ENCODE measurements around the gene HDAC11.

HDAC11 gene

GRCh38 chr3:13507247-13507569, 27.1 kb downstream of the HDAC11 start:
- no peak for DNase-seq (ENCODE audit: extremely low read depth, low read depth)
- no peak for TF ChIP-seq CTCF (IDR thresholded peaks at IDR 0.05; ENCODE audit: low read depth, low read length)

GRCh38 chr3:13507570-13508339, 27.6 kb downstream of the HDAC11 start:
- TF ChIP-seq CTCF (IDR thresholded peaks at IDR 0.05; ENCODE audit: low read depth, low read length), result peak; percentile 2
- DNase-seq (ENCODE audit: extremely low read depth, low read depth), result no peak

- DNase-seq (ENCODE audit: extremely low read depth, low read depth), result no peak
- no peak for TF ChIP-seq CTCF (IDR thresholded peaks at IDR 0.05; ENCODE audit: low read depth, low read length)
Measured at GRCh38 chr3:13508496-13508895, 28.4 kb downstream of the HDAC11 start.

GRCh38 chr3:13509059-13509815, 29.1 kb downstream of the HDAC11 start:
- no peak for DNase-seq (ENCODE audit: extremely low read depth, low read depth)
- no peak for TF ChIP-seq CTCF (IDR thresholded peaks at IDR 0.05; ENCODE audit: low read depth, low read length)

GRCh38 chr3:13509816-13510192, 29.7 kb downstream of the HDAC11 start:
- DNase-seq (ENCODE audit: extremely low read depth, low read depth), result no peak
- no peak for TF ChIP-seq CTCF (IDR thresholded peaks at IDR 0.05; ENCODE audit: low read depth, low read length)

- TF ChIP-seq CTCF (IDR thresholded peaks at IDR 0.05; ENCODE audit: low read depth, low read length), result no peak
- no peak for DNase-seq (ENCODE audit: extremely low read depth, low read depth)
Measured at GRCh38 chr3:13512451-13512850, 32.3 kb downstream of the HDAC11 start.

Data from AG09319 (cell line).